HepG2 (cell line): ENCODE measurements around the gene TUBA4A. TPM values are rescaled to one million over a fixed set of nuclear protein-coding genes. Genes with fewer than 3 reads are reported as not detected.
A peak's percentile ranks its signal among the peaks of the same experiment; 100 is the strongest.

Experiments used
- ARNT ChIP-seq: fragments of 450-650 bp; IDR thresholded peaks from 2 replicates; pipeline ENCODE4 v1.6.1; 2017
- CBX2 ChIP-seq, 2 experiments: fragments of 200-600 bp in 1 of 2; sonication (generic); formaldehyde crosslinking in 1 of 2; IDR thresholded peaks; 2 replicates each; pipeline versions ENCODE4 v1.7.0 to v1.8.1; 2018 to 2022; ENCODE audit warnings: low read depth in 2 of 2, low read length in 1 of 2, mild to moderate bottlenecking in 1 of 2, missing genetic modification reagents in 1 of 2
- EZH2 ChIP-seq: conservative IDR thresholded peaks from 2 replicates; pipeline ENCODE4 v1.6.1; 2012; ENCODE audit warnings: mild to moderate bottlenecking, low read depth, low read length, moderate library complexity
- HNRNPK ChIP-seq: fragments of 200-400 bp; formaldehyde crosslinking; IDR thresholded peaks from 2 replicates; pipeline ENCODE4 v1.6.1; 2018; ENCODE audit warnings: low read length, low read depth, moderate library complexity, mild to moderate bottlenecking; ENCODE audit not compliant: poor library complexity, severe bottlenecking
- IKZF4 ChIP-seq: sonication (generic); formaldehyde crosslinking; IDR thresholded peaks from 2 replicates; pipeline ENCODE4 v1.5.1; 2020; ENCODE audit warnings: borderline replicate concordance, mild to moderate bottlenecking, low read depth, missing genetic modification reagents; ENCODE audit errors: not compliant biosample characterization
- IRX3 ChIP-seq: sonication (generic); formaldehyde crosslinking; IDR thresholded peaks from 2 replicates; pipeline ENCODE4 v1.8.1; 2023; ENCODE audit warnings: mild to moderate bottlenecking, low read depth, missing genetic modification reagents, borderline replicate concordance
- KDM3A ChIP-seq: IDR thresholded peaks from 2 replicates; pipeline ENCODE4 v1.6.1; 2018; ENCODE audit warnings: low read depth, missing compliant biosample characterization
- MIER3 ChIP-seq: IDR thresholded peaks from 2 replicates; pipeline ENCODE4 v1.6.1; 2016; ENCODE audit warnings: missing compliant biosample characterization, borderline replicate concordance
- RBM22 ChIP-seq: fragments of 200-400 bp; formaldehyde crosslinking; optimal IDR thresholded peaks from 2 replicates; pipeline ENCODE3; 2017; ENCODE audit warnings: mild to moderate bottlenecking, low read length, moderate library complexity
- REXO4 ChIP-seq: sonication (generic); formaldehyde crosslinking; IDR thresholded peaks from 2 replicates; pipeline ENCODE4 v1.8.0; 2022; ENCODE audit warnings: missing genetic modification reagents, mild to moderate bottlenecking, borderline replicate concordance
- SCMH1 ChIP-seq: sonication (generic); formaldehyde crosslinking; IDR thresholded peaks from 2 replicates; pipeline ENCODE4 v1.9.0; 2021; ENCODE audit warnings: missing genetic modification reagents, mild to moderate bottlenecking, borderline replicate concordance
- SMAD3 ChIP-seq: sonication (generic); formaldehyde crosslinking; IDR thresholded peaks from 2 replicates; pipeline ENCODE4 v1.4.0; 2020; ENCODE audit warnings: missing genetic modification reagents
- SNAPC2 ChIP-seq: sonication (generic); formaldehyde crosslinking; IDR thresholded peaks from 2 replicates; pipeline ENCODE4 v1.8.1; 2022; ENCODE audit warnings: mild to moderate bottlenecking, missing genetic modification reagents
- U2AF1 ChIP-seq: fragments of 200-400 bp; formaldehyde crosslinking; optimal IDR thresholded peaks from 2 replicates; pipeline ENCODE3; 2017; ENCODE audit warnings: mild to moderate bottlenecking, low read depth, low read length
- WIZ ChIP-seq: sonication (generic); formaldehyde crosslinking; IDR thresholded peaks from 2 replicates; pipeline ENCODE4 v1.5.1; 2020; ENCODE audit warnings: mild to moderate bottlenecking, missing genetic modification reagents
- ZBTB8A ChIP-seq: sonication (generic); formaldehyde crosslinking; IDR thresholded peaks from 2 replicates; pipeline ENCODE4 v1.4.0; 2020; ENCODE audit warnings: mild to moderate bottlenecking, low read depth, missing genetic modification reagents, borderline replicate concordance
- ZNF10 ChIP-seq: sonication (generic); formaldehyde crosslinking; IDR thresholded peaks from 2 replicates; pipeline ENCODE4 v1.4.0; 2020; ENCODE audit warnings: mild to moderate bottlenecking, low read depth, missing genetic modification reagents, borderline replicate concordance
- ZNF446 ChIP-seq: sonication (generic); formaldehyde crosslinking; IDR thresholded peaks from 2 replicates; pipeline ENCODE4 v1.5.0; 2020; ENCODE audit warnings: mild to moderate bottlenecking, missing genetic modification reagents
- ZNF510 ChIP-seq: sonication (generic); formaldehyde crosslinking; IDR thresholded peaks from 2 replicates; pipeline ENCODE4 v1.4.0; 2020; ENCODE audit warnings: low read depth, mild to moderate bottlenecking, missing genetic modification reagents
- ZNF607 ChIP-seq: sonication (generic); formaldehyde crosslinking; IDR thresholded peaks from 2 replicates; pipeline ENCODE4 v1.5.1; 2020; ENCODE audit warnings: missing genetic modification reagents, mild to moderate bottlenecking, borderline replicate concordance
- ZNF749 ChIP-seq: sonication (generic); formaldehyde crosslinking; IDR thresholded peaks from 2 replicates; pipeline ENCODE4 v1.8.0; 2022; ENCODE audit warnings: mild to moderate bottlenecking, missing genetic modification reagents, moderate library complexity, borderline replicate concordance
- ZNF878 ChIP-seq: sonication (generic); formaldehyde crosslinking; IDR thresholded peaks from 2 replicates; pipeline ENCODE4 v1.8.1; 2023; ENCODE audit warnings: mild to moderate bottlenecking, missing genetic modification reagents, moderate library complexity
- polyA plus RNA-seq, 8 experiments: library from polyadenylated mRNA; depleted of rRNA in 3 of 8; stranded (reverse) in 7 of 8; unstranded in 1 of 8; fragments of >200 nt; fragmentation: Illumina TruSeq in 4 of 8; extraction: Trizol in 4 of 8; gene quantifications; 2 replicates each; pipeline versions ENCODE4 v1.2.1 to v1.2.3, GENCODE V29; 2011 to 2016; ENCODE audit warnings: low read depth in 4 of 8, missing spikeins in 1 of 8, mixed read lengths in 1 of 8; ENCODE audit not compliant: insufficient read depth in 1 of 8
- total RNA-seq, 5 experiments: library from RNA; depleted of rRNA; stranded (reverse); fragments of >200 nt; fragmentation: Illumina TruSeq; extraction: Trizol; gene quantifications; 2 replicates each; pipeline ENCODE4 v1.2.3, GENCODE V29; 2016; ENCODE audit warnings: low read depth in 1 of 5
- TF ChIP-seq, protein P1 (sequence below): sonication (generic); formaldehyde crosslinking; conservative IDR thresholded peaks from 2 replicates; pipeline ENCODE4 v1.8.1; 2023; ENCODE audit warnings: missing genetic modification reagents
- TF ChIP-seq, protein P2 (sequence below): sonication (generic); formaldehyde crosslinking; IDR thresholded peaks from 2 replicates; pipeline ENCODE4 v1.5.0; 2020; ENCODE audit warnings: missing genetic modification reagents
- TF ChIP-seq, protein P3 (sequence below): sonication (generic); formaldehyde crosslinking; IDR thresholded peaks from 2 replicates; pipeline ENCODE4 v1.4.0; 2020; ENCODE audit warnings: missing genetic modification reagents, low read depth, mild to moderate bottlenecking, borderline replicate concordance

The TUBA4A gene
- total and polyA plus RNA-seq, 2 of the 13 experiments (the other 11 are each of a cell fraction or from before 2014, with no cell fraction given): 1.3 to 12.7 TPM

DNA sequence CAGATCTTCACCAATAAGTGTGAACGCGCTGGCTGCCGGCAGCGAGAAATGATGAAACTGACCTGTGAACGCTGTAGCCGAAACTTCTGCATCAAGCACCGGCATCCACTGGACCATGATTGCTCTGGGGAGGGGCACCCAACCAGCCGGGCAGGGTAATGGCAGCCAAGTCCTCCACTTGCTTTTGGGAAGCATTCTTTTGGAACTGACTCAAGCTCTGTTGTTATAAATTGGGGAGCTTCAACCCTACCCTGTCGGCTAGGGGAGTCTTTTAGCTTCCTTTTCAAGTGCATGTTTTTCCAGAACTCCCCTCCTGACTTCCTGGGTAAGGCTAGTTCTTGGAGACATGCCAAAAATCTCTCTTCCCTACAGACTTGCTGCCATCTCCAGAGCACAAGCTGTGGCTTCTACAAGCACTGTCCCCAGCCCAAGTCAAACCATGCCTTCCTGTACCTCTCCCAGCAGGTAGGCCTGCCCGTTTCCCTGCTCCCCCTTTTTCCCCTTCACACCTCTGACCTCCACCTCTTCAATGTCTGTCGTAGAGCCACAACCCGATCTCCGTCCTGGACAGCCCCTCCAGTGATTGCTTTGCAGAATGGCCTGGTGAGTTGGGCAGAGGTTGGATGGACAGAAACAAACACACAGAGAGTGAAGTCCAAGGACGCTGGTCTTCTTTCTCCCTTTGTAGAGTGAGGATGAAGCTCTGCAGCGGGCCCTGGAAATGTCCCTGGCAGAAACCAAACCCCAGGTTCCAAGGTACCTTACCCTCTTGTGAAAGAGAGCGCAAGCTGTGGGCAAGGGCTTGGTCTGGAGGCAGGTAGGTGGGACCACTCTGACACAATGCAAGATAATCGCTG is 45.6 kb downstream of the TUBA4A start (continued):
- TF ChIP-seq HNRNPK (no peak), ZNF607 (no peak; the same call in 1 of the 2 replicates), RBM22 (no peak), ZNF446 (CRISPR knock-in tag) (no peak), MIER3 (CRISPR knock-in tag) (no peak), ARNT (no peak), ZBTB8A (CRISPR knock-in tag) (no peak), ZNF510 (CRISPR knock-in tag) (no peak), KDM3A (CRISPR knock-in tag) (0 out of 2 replicates have a peak, but pooled peaks have one; percentile 8), SMAD3 (CRISPR knock-in tag) (peak; percentile 81; the same call in 1 of the 2 replicates), IKZF4 (CRISPR knock-in tag) (no peak), ZNF749 (CRISPR knock-in tag) (peak; percentile 23; the same call in 1 of the 2 replicates), SCMH1 (CRISPR knock-in tag) (no peak), WIZ (0 out of 2 replicates have a peak, but pooled peaks have one; percentile 36), ZNF10 (CRISPR knock-in tag) (no peak), CBX2 (IDR thresholded peaks at IDR 0.05; ENCODE audit: low read depth, low read length) (no peak), CBX2 (CRISPR knock-in tag; IDR thresholded peaks at IDR 0.05; ENCODE audit: low read depth) (no peak), SNAPC2 (CRISPR knock-in tag) (no peak), IRX3 (0 out of 2 replicates have a peak, but pooled peaks have one; percentile 11), EZH2 (no peak), U2AF1 (no peak), REXO4 (CRISPR knock-in tag) (no peak), ZNF878 (CRISPR knock-in tag) (no peak; the same call in 1 of the 2 replicates)
- TF ChIP-seq, protein P1, sequence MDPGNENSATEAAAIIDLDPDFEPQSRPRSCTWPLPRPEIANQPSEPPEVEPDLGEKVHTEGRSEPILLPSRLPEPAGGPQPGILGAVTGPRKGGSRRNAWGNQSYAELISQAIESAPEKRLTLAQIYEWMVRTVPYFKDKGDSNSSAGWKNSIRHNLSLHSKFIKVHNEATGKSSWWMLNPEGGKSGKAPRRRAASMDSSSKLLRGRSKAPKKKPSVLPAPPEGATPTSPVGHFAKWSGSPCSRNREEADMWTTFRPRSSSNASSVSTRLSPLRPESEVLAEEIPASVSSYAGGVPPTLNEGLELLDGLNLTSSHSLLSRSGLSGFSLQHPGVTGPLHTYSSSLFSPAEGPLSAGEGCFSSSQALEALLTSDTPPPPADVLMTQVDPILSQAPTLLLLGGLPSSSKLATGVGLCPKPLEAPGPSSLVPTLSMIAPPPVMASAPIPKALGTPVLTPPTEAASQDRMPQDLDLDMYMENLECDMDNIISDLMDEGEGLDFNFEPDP: no peak
- TF ChIP-seq, protein P2, sequence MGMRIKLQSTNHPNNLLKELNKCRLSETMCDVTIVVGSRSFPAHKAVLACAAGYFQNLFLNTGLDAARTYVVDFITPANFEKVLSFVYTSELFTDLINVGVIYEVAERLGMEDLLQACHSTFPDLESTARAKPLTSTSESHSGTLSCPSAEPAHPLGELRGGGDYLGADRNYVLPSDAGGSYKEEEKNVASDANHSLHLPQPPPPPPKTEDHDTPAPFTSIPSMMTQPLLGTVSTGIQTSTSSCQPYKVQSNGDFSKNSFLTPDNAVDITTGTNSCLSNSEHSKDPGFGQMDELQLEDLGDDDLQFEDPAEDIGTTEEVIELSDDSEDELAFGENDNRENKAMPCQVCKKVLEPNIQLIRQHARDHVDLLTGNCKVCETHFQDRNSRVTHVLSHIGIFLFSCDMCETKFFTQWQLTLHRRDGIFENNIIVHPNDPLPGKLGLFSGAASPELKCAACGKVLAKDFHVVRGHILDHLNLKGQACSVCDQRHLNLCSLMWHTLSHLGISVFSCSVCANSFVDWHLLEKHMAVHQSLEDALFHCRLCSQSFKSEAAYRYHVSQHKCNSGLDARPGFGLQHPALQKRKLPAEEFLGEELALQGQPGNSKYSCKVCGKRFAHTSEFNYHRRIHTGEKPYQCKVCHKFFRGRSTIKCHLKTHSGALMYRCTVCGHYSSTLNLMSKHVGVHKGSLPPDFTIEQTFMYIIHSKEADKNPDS (CRISPR knock-in tag): peak; percentile 46; the same call in 1 of the 2 replicates
- TF ChIP-seq, protein P3, sequence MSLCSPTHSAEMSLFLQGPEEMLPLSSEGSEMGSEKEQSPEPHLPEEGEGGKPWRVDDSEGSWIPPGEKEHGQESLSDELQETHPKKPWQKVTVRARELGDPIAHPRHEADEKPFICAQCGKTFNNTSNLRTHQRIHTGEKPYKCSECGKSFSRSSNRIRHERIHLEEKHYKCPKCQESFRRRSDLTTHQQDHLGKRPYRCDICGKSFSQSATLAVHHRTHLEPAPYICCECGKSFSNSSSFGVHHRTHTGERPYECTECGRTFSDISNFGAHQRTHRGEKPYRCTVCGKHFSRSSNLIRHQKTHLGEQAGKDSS (CRISPR knock-in tag): peak; percentile 94
